Body of pancreas (tissue), 4 donors: ENCODE results near the gene MILR1. TPM values are rescaled to one million over a fixed set of nuclear protein-coding genes. Genes with fewer than 3 reads are reported as not detected.

ENCODE experiments used
- ATAC-seq: fragments of 150-250 bp; one replicate; pipeline ENCODE4 v1.9.1; 2016
- DNase-seq, 4 donors: peaks; one replicate each; pipeline ENCODE4 v3.0.0-alpha.2; 2019
- H3K27ac ChIP-seq, 4 donors: fragments of 200-600 bp; sonication (generic); 1 replicate in 3 of 4; 2 replicates in 1 of 4; pipeline versions ENCODE4 v1.5.1 to v1.6.1; 2016 to 2019; ENCODE audit warnings: mild to moderate bottlenecking in 1 of 4, mixed read lengths in 1 of 4, moderate library complexity in 1 of 4
- H3K27me3 ChIP-seq, 2 donors: fragments of 200-600 bp; sonication (generic); one replicate each; pipeline ENCODE4 v1.6.0; 2016; ENCODE audit warnings: mild to moderate bottlenecking in 1 of 2
- H3K36me3 ChIP-seq, 2 donors: fragments of 200-600 bp; sonication (generic); replicated peaks in 1 of 2; 2 replicates each; pipeline ENCODE4 v1.5.1; 2016; ENCODE audit warnings: low read depth in 2 of 2; ENCODE audit not compliant: insufficient read depth in 1 of 2
- H3K4me1 ChIP-seq: fragments of 200-600 bp; sonication (generic); one replicate; pipeline ENCODE4 v1.6.0; 2016
- H3K4me3 ChIP-seq, 2 donors: fragments of 200-600 bp; sonication (generic); 1 replicate in 1 of 2; 2 replicates in 1 of 2; pipeline ENCODE4 v1.5.1; 2016 to 2019
- H3K9me3 ChIP-seq, 3 donors: fragments of 200-600 bp; sonication (generic); 1 replicate in 2 of 3; 2 replicates in 1 of 3; pipeline ENCODE4 v1.5.1; 2016
- CTCF ChIP-seq, 7 experiments: fragments of 450-650 bp in 4 of 7; fragments of 200-600 bp in 3 of 7; sonication (generic) in 3 of 7; IDR thresholded peaks; one replicate each; pipeline ENCODE4 v1.5.1; 2016 to 2019; ENCODE audit warnings: antibody characterized with exemption in 7 of 7
- POLR2A ChIP-seq, 3 donors: fragments of 450-650 bp; IDR thresholded peaks; one replicate each; pipeline ENCODE4 v1.6.1; 2016; ENCODE audit warnings: antibody characterized with exemption in 3 of 3, mild to moderate bottlenecking in 2 of 3
- WGBS, 2 donors: methylation state at CpG; one replicate each; pipeline ENCODE4 v1.1.5; 2017; 5-methylcytosine and 5-hydroxymethylcytosine counted together
- intact Hi-C: fragments of 100-400 bp; cut with DNase I; formaldehyde crosslinking; loops from one replicate; pipeline ENCODE4 v1.15.1; 2023
- total RNA-seq, 2 donors: library from RNA; depleted of rRNA; stranded (reverse); fragments of >200 nt; gene quantifications; one replicate each; pipeline ENCODE4 v1.1.0, GENCODE V29; 2016

Gene MILR1
- total RNA-seq, 2 donors from 2014 or later: 4.9 TPM; not detected in 1

GRCh38 chr17:64496348-64496785 lies 47.5 kb downstream of the MILR1 start:
- 0 to 2% methylated on average over 9 to 20 of the region's 20 CpGs for WGBS, 2 donors
- ATAC-seq (peak; percentile 15), DNase-seq (no peak)
- no peak for TF ChIP-seq POLR2A (IDR thresholded peaks at IDR 0.05)
- no peak for TF ChIP-seq CTCF (IDR thresholded peaks at IDR 0.05)
- Histone ChIP-seq H3K36me3 (peaks cover 15 to 17% of the 10 kb centered on the region in 2 donors), H3K27ac (peak overlapping the region; percentile 55 to 88 (median 66)), H3K4me3 (peak overlapping the region; percentile 57 to 72), H3K27me3 (no peaks in the 10 kb centered on the region), H3K4me1 (peaks cover 54% of the 10 kb centered on the region), H3K9me3 (no peaks in the 10 kb centered on the region)
- intact Hi-C loops: no loop called here

GRCh38 chr17:64496786-64497564 lies 48.1 kb downstream of the MILR1 start, which contains the start of gene POLG2:
Gene POLG2 (minus strand): TSS chr17:64497054. CDS start chr17:64496968, 86 bp downstream.
- peak; percentile 42 to 61 (median 54) for TF ChIP-seq POLR2A (IDR thresholded peaks at IDR 0.05)
- peak in 5 of 7 experiments; percentile 18 to 59 (median 45) for TF ChIP-seq CTCF (IDR thresholded peaks at IDR 0.05)
- DNase-seq (peak; percentile 92 to 96 (median 95)), ATAC-seq (peak; percentile 93)
- intact Hi-C loops: no loop called here
- Histone ChIP-seq H3K9me3 (no peaks in the 10 kb centered on the region), H3K27ac (peak within 1 kb of the TSS; percentile 55 to 88 (median 66)), H3K4me1 (peaks cover 60% of the 10 kb centered on the region), H3K27me3 (no peaks in the 10 kb centered on the region), H3K36me3 (peaks cover 18 to 22% of the 10 kb centered on the region in 2 donors), H3K4me3 (peak within 1 kb of the TSS; percentile 57 to 72)
- 0 to 1% methylated on average over 40 to 50 of the region's 50 CpGs for WGBS, 2 donors

- Histone ChIP-seq H3K4me1 (peaks cover 66% of the 10 kb centered on the region), H3K9me3 (no peaks in the 10 kb centered on the region), H3K36me3 (peaks cover 18 to 28% of the 10 kb centered on the region in 2 donors), H3K27me3 (no peaks in the 10 kb centered on the region), H3K27ac (peak overlapping the region; percentile 55 to 88 (median 66)), H3K4me3 (peak overlapping the region in 1 of 2 donors; percentile 72)
- DNase-seq (no peak), ATAC-seq (no peak)
- whole genome bisulfite sequencing, 2 donors: 42 to 45% methylated on average over 4 of the region's 4 CpGs
- TF ChIP-seq CTCF (IDR thresholded peaks at IDR 0.05) (no peak), POLR2A (IDR thresholded peaks at IDR 0.05) (no peak)
- intact Hi-C loops: no loop called here
Measured at GRCh38 chr17:64497565-64498035, 48.7 kb downstream of the MILR1 start.

- Histone ChIP-seq H3K27ac (peak overlapping the region in 1 of 4 donors; percentile 88), H3K4me3 (no peak overlapping the region), H3K4me1 (peaks cover 76% of the 10 kb centered on the region), H3K9me3 (no peaks in the 10 kb centered on the region), H3K36me3 (peaks cover 22 to 38% of the 10 kb centered on the region in 2 donors), H3K27me3 (no peaks in the 10 kb centered on the region)
- WGBS, 2 donors: 57 to 62% methylated on average over 7 of the region's 7 CpGs
- intact Hi-C loops: no loop called here
- TF ChIP-seq CTCF (IDR thresholded peaks at IDR 0.05): no peak
- ATAC-seq (no peak), DNase-seq (no peak)
Measured at GRCh38 chr17:64498308-64499203, 49.6 kb downstream of the MILR1 start.
